Measurements from ENCODE around the gene SCGB3A1.

DNA sequence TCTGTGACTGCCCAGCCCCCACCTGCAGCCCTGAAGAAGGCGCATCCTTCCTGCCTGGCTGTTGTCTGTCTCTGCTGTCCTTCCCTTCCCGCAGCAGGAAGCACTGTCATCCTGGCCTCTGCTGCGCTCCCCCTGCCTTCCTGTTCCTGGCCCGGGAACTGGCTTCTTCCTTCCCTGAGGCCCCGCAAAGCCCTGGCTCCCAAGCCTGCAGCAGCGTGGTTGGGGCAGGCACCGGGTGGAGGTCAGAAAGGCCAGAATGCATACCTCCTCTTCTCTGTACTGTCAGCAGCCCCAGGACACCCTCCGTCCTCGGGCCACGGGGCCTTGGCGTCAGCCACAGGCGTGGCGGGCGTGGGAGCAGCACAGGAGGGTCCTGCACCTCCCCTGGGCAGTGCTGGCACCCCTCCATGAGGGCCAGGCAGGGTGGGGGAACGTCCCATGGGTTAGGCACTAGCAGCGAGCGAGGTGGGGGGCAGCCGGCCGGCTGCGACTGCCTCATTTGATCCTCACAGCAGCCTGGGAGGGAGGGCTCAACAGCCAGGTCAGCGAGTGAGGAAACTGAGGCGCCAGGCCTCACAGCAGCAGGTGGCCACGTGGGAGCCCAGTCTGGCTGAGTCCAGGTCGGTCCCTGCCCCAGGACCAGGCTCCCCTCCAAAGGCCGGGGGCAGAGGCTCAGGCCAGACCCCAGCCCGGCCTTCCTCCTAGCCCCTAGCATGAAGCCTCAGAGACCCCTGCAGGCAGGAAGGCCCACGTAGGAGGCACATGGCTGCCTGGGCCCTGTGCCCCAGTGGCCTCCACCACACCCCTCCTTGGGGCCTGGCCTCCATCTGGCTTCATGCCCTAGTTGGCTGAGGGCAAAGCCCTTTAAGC, 48.7 kb upstream of the SCGB3A1 start:
- TF ChIP-seq, protein P1, sequence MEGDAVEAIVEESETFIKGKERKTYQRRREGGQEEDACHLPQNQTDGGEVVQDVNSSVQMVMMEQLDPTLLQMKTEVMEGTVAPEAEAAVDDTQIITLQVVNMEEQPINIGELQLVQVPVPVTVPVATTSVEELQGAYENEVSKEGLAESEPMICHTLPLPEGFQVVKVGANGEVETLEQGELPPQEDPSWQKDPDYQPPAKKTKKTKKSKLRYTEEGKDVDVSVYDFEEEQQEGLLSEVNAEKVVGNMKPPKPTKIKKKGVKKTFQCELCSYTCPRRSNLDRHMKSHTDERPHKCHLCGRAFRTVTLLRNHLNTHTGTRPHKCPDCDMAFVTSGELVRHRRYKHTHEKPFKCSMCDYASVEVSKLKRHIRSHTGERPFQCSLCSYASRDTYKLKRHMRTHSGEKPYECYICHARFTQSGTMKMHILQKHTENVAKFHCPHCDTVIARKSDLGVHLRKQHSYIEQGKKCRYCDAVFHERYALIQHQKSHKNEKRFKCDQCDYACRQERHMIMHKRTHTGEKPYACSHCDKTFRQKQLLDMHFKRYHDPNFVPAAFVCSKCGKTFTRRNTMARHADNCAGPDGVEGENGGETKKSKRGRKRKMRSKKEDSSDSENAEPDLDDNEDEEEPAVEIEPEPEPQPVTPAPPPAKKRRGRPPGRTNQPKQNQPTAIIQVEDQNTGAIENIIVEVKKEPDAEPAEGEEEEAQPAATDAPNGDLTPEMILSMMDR (IDR thresholded peaks at IDR 0.05), result no peak
- no peak for TF ChIP-seq EZH2 (IDR thresholded peaks at IDR 0.05; ENCODE audit: borderline replicate concordance, insufficient read depth, low read depth, low read length, poor library complexity, severe bottlenecking)

Measured in B cell (primary cell).